HG03064 (cell line): ENCODE measurements around the gene PSMD2.
A peak's percentile ranks its signal among the peaks of the same experiment; 100 is the strongest.

ENCODE experiments used
- ATAC-seq: cut with Tn5 transposase; IDR thresholded peaks from one replicate; pipeline ENCODE4 v1.9.1; 2021; ENCODE audit warnings: low read depth; ENCODE audit not compliant: unreplicated experiment

The PSMD2 gene

DNA sequence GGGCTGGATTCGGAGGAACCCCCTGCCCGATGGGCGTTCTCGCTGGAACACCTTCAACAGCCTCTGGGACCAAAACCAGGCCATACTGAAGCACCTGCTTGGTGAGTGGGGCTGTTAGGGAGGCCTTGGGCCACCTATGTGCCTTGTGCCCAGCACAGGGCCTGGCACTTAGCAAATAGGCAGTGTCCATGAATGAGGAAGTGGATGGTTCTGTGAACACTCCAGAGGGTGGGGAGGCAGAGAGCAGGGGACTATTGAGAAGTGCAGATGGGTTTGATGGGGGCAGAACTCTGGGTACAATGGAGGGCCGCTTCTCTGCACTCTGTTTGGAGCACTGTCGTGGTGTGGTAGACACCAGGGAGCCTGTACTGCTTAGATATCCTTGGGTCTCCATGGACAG, 21.7 kb upstream of the PSMD2 start:
- ATAC-seq = no peak

DNA sequence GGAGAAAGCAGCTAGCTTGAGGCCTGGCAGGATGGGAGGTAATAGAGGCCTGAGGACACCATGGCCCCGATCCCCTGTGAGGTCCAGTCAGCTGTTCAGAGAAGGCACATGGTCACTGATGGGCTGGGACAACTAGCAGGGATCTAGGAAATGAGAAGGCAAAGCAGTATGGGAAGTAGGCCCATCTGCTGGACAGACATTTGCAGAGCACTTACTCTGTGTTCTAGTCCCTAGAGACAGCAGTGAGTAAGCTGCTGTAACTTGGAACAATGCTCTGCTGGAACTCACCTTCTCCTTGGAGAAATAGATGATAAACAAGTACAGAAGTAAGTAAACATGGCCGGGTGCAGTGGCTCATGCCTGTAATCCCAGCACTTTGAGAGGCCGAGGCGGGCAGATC, 16.1 kb upstream of the PSMD2 start:
- ATAC-seq = no peak

DNA sequence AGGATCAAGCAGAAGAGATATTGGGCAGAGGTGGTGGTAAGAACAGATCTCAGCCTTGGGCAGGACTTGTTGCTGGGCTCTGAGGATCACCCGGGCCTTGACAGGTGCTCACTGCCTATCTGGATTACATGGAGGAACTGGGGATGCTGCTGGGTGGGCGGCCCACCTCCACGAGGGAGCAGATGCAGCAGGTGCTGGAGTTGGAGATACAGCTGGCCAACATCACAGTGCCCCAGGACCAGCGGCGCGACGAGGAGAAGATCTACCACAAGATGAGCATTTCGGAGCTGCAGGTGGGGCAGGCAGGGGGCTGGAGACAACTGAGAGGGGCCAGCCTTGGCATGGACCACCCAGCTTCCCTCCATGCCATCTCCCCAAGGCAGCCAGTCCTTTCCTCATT, 15.4 kb upstream of the PSMD2 start:
- no peak for ATAC-seq

GRCh38 chr3:184284696-184285095, 14.3 kb upstream of the PSMD2 start:
- no peak for ATAC-seq

DNA sequence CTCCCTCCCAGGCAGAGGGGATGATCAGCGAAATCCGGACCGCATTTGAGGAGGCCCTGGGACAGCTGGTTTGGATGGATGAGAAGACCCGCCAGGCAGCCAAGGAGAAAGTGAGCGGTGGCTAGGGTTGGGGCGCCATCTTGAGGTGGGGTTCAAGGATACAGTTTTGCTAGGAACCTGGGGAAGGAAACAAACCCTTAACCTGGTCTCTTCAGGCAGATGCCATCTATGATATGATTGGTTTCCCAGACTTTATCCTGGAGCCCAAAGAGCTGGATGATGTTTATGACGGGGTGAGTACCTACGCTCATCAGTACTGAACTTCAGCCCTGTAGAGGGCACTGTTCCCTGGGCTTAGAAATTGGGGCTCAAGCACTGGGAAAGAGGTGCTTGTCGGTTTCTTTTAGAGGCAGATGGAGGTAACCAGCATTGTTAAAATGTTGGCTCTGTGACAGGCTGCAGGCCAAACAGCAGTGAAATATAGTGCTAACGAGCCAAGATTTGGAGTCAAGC, 9.6 kb upstream of the PSMD2 start:
- no peak for ATAC-seq

DNA sequence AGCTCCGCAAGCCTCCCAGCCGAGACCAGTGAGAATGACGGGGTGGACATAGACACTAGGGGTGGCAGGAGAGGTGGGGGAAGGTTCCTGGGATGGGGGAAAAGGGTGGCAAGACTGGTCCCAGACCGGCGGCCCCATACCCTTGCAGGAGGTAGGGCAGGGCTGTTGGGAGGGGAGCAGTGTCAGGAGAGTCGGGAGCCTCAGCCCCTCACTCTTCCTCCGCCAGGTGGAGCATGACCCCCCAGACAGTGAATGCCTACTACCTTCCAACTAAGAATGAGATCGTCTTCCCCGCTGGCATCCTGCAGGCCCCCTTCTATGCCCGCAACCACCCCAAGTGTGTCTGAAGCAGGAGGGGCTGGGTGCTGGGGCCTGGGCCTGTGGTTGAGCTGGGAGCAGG, 8.7 kb upstream of the PSMD2 start:
- no peak for ATAC-seq

- no peak for ATAC-seq
Observed at GRCh38 chr3:184291044-184291737, 7.8 kb upstream of the PSMD2 start.

GRCh38 chr3:184291738-184292445, 7.1 kb upstream of the PSMD2 start:
- no peak for ATAC-seq

DNA sequence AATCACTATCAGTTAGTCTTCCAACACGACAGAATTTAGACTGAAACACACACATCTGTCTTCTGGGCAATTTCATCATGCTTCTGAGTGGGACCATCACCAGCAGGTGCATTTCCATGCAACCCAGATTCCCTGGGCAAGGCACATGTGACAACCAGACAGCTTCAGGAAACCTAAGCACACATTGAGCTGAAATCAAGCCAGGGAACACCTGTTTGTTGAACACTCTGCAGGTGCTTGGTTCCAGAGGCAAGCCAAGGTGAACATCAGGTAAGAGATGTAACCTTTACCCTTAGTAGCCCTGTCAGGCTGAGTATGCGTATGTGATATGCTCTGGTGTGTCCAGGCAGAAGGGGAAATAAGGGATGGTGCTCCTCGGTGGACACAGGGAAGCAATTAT, 3.3 kb upstream of the PSMD2 start:
- ATAC-seq = no peak

DNA sequence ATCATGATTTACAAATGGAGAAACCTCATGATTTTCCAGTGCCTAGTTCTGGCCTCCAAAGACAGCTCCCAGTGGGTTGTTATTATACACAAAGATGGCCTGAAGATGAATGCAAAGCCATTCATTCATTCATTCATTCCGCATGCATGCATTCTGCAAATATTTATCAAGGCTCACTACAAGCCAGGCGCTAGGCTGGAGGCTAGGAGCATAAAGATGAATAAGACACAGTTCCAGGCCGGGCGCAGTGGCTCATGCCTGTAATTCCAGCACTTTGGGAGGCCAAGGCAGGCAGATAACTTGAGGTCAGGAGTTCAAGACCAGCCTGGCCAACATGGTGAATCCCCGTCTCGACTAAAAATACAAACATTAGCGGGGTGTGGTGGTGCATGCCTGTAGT, 2.4 kb upstream of the PSMD2 start:
- no peak for ATAC-seq

DNA sequence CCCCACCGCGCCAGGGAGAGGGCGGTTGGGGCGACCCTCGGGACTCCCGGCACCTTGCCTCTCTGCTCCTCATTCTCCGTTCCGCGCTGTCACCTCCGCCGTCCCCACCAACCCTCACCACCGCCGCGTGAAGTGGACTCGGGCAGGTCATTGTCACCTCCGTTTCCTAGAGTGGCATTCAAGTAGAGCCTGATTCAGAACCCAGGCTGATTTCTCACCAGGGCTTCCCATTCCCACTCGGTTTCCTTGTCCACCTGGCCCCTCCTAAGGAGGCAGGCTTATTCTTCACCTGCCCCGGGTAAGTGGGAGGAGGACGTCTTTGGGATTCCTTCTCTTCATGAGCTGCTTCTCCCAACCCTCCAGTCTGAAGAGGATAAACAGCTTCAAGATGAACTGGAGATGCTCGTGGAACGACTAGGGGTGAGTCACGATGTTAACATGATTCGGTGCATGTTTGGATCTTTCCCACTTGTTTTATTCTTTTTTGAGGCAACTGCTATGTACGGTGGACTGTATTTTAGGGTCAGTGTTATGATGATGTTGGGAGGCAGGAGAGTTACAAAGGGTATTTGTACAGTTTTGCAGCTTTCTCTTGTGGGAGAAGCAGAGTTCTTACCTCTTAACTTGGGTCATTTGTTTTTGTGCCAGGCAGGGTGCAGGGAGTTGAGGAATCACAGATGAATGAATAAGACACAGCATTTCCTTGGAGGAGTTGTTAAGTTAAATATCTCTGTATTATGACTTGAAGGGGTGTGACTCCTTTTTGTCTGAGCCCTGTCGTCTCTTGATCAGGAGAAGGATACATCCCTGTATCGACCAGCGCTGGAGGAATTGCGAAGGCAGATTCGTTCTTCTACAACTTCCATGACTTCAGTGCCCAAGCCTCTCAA, 692 bp downstream of the PSMD2 start:
- ATAC-seq = no peak

GRCh38 chr3:184300378-184300720, 1.3 kb downstream of the PSMD2 start:
- no peak for ATAC-seq

DNA sequence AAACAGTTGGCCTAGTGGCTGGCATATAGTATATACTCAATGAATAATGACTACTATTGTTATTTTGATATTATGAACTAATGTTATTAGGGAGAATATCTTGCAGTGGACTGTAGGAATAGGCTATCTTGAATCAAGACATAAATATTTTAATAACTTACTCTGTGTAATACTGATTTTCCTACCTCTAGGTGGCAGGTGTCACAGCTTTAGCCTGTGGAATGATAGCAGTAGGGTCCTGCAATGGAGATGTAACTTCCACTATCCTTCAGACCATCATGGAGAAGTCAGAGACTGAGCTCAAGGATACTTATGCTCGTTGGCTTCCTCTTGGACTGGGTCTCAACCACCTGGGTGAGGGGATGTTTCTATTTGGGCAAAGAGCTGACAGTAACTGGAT, 6.5 kb downstream of the PSMD2 start:
- ATAC-seq = no peak

DNA sequence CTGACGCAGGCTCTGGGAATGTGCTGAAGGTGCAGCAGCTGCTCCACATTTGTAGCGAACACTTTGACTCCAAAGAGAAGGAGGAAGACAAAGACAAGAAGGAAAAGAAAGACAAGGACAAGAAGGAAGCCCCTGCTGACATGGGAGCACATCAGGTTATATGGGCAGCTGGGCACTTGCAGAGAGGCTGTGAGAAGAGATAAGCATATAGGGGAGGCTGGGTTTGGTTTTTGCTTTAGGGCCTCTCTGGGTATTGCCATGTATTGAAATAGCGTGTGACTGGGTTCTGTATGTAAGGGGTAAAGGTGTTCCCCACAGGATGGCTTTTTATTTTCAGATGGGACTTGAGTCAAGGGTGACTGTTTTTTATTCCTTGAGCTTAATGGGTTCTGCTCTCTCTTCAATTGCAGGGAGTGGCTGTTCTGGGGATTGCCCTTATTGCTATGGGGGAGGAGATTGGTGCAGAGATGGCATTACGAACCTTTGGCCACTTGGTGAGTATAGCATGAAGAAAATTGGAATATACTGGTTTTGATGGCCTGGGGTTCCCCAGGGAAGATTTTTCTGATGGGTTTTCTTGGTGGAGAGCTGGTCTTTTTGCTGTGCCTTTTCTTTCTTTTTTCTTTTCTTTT, 7.4 kb downstream of the PSMD2 start:
- ATAC-seq = no peak

GRCh38 chr3:184307915-184308314, 8.9 kb downstream of the PSMD2 start:
- ATAC-seq = no peak

DNA sequence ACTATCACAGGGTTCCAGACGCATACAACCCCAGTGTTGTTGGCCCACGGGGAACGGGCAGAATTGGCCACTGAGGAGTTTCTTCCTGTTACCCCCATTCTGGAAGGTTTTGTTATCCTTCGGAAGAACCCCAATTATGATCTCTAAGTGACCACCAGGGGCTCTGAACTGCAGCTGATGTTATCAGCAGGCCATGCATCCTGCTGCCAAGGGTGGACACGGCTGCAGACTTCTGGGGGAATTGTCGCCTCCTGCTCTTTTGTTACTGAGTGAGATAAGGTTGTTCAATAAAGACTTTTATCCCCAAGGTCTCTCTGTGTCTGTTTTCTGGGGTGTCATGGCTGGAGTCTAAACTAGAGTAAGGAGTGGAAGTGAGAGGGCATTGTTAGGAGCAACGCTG, 9.7 kb downstream of the PSMD2 start:
- ATAC-seq = no peak

- ATAC-seq = no peak
Observed at GRCh38 chr3:184311633-184312032, 12.6 kb downstream of the PSMD2 start.

GRCh38 chr3:184314363-184314699, 15.3 kb downstream of the PSMD2 start, which contains the start of gene EIF4G1:
Gene EIF4G1, plus strand, starts transcription at chr3:184314606. Its CDS starts 1,191 bp downstream, at chr3:184315797.
- peak; percentile 80 for ATAC-seq

DNA sequence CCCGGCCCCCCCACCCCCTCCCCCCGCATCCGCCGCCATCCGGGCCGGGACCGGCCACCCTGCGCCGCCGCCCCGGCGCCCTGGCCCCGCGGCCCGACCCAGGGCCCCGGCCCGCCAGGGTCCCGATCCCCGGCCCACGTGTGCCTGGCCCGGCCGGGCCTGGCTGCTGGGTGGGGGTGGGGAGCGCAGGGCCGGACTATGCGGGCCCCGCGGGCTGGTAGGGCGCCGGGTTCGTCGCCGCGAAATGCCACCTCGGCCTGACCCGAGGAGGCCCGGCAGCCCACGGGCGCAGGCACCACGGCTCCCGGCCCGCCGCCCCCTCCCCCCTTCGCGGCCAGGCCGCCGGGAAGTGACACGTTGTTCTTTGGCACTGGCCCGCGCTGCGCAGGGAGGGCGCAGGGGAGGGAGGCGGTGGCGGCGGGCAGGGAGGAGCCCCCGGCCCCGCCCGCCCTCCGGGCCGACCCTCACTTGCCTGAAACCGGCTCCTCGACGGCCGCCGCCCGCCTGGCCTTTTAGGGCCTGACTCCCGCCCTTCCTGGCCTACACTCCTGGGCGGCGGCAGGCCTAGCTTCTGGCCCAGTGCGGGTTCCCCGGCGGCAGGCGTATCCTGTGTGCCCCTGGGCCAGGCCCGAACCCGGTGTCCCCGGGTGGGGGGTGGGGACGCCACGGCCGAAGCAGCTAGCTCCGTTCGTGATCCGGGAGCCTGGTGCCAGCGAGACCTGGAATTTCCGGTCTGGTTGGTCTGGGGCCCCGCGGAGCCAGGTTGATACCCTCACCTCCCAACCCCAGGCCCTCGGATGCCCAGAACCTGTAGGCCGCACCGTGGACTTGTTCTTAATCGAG, 15.9 kb downstream of the PSMD2 start:
- ATAC-seq = peak; percentile 43

DNA sequence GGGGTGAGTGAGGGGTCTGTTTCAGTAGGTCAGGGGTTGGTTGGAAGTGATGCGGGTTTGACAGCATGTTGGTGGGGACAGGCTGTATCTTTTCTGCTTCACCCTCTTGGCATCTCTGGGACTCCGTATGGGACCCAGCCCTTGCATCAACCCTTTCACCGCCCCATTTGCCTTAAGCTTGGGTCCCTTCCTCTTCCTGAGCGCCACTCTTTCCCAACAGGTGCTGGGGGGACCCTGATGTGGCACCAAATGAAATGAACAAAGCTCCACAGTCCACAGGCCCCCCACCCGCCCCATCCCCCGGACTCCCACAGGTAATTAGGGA, 16.5 kb downstream of the PSMD2 start:
- ATAC-seq = no peak
